ENCODE results near the gene NIP7. TPM values are rescaled to one million over a fixed set of nuclear protein-coding genes. Genes with fewer than 3 reads are reported as not detected.
"Not testable (repeated sequence)": the region's sequence is repeated elsewhere in the genome, so short reads cannot be mapped to it uniquely, and the experiment has no call there.

NIP7 gene
- 25.6 and 27.4 TPM in 2 replicates for total RNA-seq

DNA sequence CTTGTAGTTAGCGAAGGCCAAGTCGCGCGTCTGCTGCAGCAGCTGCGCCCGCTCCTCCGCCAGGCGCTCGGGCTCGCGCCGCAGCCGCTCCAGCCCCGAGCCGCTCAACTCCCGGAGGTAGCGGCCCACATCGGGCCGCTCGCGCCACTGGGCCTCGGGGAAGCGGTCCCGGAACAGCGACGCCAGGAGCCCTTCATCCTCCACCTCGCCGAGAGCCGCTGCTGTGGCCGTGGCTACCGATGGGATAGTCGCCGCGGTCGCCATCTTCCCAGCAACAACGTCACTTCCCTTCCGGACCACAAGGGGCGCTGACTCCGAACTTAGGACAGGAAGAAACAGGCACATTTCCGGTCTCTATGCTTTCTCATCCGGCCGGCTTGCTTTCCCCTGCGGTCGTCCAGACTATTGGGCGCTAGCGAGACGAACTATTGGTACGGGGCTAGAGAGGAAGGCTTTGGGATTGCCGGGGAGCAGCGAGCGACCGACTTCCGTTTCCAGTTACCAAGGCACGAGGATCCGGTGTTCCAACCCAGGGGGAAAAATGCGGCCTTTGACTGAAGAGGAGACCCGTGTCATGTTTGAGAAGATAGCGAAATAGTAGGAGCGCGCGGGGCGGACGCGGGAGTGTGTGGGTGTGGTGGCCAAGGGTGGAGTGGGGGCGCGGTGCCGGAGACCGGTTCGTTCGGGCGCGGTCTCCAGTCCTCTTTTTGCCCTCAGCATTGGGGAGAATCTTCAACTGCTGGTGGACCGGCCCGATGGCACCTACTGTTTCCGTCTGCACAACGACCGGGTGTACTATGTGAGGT, at the start of gene NIP7, which contains the start of gene COG8:
TSS of gene NIP7 (plus strand) at position 484 of the 806 bp plus-strand sequence. CDS start at position 542, 58 bp downstream.
TSS of gene COG8 (minus strand) at position 276 of the 806 bp plus-strand sequence. CDS start at position 264, 12 bp downstream.
- DNase-seq = peak; percentile 99

DNA sequence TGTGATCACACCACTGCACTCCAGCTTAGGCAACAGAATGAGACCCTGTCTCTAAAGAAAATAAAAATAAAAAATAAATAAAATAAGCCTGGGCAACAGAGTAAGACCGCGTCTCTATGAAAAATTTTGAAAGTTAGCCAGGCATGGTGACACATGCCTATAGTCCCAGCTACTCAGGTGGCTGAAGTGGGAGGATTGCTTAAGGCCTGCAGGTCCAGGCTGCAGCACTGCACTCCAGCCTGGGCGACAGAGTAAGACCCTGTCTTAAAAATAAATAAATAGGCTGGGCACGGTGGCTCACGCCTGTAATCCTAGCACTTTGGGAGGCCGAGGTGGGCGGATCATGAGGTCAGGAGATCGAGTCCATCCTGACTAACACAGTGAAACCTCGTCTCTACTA, 47.9 kb upstream of the NIP7 start:
- not testable (repeated sequence) for DNase-seq

DNA sequence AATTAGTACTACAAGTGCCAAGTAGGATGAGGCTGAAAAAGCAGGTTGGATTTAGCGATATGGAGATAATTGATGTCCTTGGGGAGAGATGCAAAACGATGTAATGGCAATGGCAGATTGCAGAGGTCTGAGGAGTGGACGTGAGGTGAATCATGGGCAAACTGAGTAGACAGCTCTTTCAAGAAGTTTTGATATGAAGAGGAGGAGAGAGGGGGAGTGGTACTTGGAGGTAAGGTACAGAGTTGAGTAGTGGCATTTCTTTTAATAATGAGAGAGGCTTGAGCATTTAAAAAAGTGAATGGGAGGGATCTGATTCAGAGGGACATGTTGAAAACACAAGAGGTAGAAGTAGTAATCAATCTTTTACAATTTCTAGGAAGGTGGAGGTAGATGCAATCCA, 46.2 kb upstream of the NIP7 start:
- no peak for DNase-seq

DNA sequence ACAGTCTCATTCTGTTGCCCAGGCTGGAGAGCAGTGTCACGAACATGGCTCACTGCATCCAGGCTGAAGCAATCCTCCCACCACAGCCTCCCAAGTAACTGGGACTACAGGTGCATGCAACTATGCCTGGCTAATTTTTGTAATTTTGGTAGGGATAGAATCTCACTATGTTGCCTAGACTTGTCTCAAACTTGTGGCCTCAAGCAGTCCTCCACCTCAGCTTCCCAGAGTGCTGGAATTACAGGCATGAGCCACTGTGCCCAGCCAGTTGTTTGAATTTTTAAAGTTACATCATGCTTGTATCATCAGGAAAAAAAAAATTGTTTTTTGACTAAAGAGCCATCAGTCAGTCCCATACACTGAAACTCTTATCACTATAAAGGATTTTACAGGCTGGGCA, 45.5 kb upstream of the NIP7 start:
- no peak for DNase-seq

DNA sequence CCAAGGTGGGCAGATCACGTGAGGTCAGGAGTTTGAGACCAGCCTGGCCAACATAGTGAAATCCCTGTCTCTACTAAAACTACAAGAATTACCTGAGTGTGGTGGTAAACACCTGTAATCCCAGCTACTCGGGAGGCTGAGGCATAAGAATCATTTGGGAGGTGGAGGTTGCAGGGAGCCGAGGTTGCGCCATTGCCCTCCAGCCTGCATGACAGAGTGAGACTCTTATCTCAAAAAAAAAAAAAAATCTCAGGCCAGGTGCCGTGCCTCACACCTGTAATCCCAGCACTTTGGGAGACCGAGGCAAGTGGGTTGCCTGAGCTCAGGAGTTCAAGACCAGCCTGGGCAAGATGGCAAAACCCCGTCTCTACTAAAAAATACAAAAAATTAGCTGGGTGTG, 42.8 kb upstream of the NIP7 start:
- not testable (repeated sequence) for DNase-seq

DNA sequence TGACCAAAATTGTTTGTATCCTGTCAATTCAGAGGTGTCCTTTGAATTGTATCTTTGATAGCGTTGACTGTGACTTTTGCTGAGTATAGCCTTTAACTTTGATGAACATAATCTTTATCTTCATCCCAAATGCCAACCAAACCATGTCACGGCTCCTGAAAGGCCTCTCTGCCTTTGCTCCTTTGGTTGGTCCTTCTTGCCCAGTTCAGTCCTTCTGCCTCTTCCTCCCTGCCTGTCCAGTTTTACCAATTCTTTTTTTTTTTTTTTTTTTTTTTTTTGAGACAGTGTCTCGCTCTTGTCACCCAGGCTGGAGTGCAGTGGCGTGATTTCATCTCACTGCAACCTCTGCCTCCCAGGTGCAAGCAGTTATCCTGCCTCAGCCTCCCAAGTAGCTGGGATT, 41.3 kb upstream of the NIP7 start:
- no peak for DNase-seq

DNA sequence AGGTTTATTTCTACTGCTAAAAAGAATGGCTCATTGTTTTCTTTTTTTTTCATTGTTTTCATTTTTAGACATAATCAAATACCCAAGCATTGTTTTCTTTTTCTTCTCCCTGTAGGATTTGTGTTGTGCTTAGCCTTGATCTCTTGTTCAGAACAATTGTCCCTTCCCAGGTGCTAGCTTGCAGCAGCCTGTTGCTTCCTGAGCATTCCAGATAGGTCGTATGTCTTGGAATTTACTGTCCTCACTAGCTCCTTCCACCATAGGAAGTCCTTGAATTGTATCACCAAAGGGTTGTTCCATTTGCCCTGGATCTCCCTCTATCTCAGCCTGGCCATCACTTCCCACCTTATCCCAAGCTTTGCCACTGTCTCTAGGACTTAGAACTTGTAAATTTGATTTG, 38.4 kb upstream of the NIP7 start:
- DNase-seq = peak; percentile 60

DNA sequence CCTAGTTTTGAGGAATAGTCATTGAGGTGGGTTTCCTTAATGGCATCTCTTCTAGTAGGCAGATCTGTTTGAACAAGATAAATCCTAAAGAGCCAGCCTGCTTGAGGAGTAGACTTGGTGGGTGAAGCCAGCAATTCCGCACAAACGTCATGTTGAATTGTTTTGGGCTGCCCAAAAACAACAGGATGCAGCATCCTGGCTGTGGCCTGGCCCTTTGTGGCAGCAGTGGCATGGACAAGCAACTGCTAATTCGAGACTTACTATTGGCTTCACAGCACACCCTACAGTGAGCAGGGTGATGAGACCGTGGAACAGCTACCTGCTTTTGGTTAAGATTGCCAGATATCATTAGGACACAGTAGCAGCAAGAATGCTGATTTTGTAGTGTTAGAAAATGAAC, 37.7 kb upstream of the NIP7 start:
- peak; percentile 36 for DNase-seq

DNA sequence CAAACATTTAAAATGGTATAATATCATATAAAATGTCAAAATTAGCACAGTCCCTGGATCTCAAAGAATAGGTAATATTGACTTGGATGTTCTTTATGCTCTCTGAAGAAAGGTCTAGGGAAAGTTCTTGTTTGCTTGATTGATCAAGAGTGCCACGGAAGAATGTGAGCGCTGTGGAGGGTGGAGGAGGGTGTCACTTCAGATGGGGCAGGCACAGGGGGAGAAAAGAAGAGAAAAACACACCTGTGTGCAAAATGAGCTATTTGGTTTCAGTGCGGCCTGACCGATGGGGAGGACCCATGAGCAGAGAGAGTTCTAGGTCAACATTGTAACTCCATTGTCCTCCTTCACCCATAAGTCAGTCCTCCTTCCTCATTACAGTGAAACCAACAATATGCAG, 37.3 kb upstream of the NIP7 start:
- DNase-seq = no peak

DNA sequence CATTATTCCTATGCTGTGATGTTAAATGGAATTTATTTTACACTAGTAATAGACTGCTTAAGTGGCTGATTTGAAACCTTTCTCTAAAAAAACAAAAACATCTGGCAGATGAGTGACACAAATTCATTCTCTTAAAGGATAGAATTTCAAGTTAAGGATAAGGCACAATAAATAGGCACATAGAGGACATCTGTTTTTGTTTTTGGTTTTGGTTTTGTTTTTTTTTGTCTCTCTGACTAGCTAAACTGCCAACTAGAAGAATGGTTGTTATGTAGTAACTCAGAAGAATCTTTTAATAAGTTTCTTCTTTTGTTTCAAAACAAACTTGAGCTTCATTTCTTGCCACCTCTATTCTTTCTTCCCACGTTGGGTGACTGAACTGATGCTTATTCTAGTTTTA, 33.5 kb upstream of the NIP7 start:
- no peak for DNase-seq

DNA sequence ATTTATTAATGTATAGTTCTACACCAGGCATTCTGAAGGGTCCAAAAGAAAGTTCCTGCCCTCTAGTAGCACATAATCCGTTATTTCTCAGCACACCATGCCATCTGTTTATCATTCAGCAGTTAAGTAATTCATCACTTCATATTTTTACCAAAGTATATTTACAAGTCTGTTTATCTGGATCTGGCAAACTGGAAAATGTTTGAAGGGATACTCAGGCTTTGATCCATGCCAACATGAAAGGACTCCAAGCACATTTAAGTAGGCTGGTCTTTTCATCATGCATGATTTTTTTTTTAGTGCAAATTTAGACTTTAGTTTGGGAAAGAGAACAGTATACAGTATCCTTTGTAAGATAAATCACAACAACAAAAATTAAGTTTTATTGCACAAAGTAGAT, 32.5 kb upstream of the NIP7 start:
- no peak for DNase-seq

DNA sequence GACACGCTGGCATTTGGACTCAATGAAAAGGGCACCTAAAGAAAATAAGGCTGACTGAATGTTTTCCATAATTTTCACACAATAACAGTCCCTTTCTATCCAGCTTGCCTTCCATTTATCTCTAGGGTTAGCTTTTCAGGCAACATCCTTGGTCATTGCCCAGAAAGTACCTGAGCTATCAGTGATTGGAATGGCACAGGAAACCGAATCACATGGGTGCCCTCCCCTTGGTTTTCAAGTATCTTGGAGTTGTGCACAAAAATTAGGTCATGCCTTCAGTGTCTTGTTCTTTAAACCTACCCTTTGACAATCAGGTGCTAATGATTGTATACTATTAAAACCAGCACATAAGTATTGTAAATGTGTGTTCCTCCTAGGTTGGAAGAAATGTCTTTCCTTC, 31.7 kb upstream of the NIP7 start:
- no peak for DNase-seq

DNA sequence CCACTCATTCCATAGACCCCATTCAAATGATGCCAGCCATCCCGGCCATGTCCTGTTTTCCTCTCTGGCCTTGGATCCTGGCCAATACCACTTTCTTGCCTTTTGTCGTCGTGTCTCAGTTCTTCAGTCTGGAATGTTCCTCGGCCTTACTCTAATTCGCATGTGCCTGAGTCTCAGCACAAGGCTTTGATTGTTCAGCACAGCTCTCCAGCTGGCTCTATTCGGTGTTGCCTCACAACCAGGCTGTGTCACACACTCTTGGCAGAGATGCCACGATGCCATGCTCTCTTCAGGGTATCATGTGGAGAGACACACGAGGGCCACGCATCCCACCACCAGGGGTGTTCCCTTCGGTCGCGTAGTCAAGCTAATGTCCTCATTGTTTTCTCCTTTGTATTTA, 30.3 kb upstream of the NIP7 start:
- DNase-seq = peak; percentile 18

DNA sequence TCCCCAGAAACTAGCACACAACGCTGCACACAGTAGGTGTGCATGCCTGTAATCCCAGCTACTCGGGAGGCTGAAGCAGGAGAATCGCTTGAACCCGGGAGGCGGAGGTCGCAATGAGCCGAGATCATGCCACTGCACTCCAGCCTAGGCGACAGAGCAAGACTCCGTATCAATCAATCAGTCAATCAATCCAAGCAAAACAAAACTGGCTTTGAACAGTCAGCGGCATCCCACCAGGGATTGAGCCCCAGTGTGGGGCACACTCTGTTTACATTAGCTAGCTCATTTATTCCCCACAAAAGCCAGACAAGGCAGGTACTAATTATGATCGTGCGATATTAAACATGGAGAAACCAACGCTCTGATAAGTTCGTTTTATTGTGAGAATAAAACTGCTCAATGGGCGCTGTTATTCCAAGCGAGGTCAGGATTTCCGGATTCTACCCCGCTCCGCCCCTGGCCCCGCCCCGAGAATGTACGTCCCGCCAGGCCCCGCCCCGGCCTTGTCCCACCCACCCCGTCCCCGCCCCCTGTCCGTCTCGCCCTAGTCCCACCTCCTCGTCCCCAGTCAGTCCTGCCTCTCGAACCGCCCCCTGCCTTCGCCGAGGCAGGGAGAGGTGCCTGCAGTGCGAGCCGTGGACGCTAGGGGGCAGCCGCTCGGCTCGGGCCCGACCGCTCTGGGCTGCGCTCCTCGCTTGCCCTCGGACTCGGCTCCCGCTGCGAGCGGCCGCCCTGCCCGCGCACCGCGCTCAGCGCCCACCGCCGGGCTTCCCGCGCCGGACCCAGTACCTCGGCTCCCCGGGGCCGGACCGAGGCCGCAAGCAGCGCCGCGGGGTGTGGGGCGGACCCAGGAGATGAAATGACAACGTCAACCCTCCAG, 28.7 kb upstream of the NIP7 start, which contains the start of gene VPS4A:
TSS of gene VPS4A (plus strand) at position 698 of the 880 bp plus-strand sequence. CDS start at position 860, 162 bp downstream.
- peak; percentile 97 for DNase-seq

DNA sequence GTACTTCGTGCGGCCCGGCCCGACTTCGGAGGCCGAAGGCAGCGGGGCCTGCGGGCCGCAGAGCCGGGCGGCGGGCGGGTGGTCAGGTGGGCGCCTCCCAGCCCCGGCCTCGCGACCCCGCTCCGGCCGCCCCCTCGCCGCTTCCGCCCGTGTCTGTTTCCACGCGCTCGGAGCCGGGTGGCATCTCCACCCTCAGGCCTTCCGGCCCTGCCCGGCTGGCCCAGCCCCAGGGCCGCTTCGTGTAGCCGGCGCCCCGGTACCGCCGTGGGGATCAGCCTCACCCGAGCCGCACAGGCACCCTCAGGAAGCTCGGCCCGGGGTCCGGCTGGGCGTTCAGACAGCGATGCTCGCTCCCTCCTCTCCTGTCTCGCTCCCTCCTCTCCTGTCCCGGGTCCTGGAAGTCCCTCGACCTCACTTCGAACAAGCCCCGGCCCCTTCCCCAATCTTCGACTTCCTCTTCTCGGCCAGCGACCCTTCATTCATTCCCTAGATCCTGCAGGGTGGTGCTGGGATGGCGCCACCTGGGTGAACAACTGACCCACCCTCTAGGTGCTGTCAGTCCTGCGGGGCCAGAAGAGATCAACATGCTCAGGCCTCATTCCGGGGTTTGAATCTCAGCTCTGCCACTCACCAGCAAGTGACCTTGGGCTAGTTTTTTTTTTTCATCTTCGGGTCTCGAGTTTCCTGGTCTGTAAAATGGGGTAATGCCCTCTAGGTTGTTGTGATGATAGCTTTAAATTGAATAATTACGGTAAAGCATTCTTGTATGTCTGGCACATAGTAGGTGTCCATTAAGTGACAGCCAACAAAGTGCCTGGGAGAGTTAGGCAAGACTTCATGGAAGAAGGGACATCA, 27.8 kb upstream of the NIP7 start:
- DNase-seq = peak; percentile 41

DNA sequence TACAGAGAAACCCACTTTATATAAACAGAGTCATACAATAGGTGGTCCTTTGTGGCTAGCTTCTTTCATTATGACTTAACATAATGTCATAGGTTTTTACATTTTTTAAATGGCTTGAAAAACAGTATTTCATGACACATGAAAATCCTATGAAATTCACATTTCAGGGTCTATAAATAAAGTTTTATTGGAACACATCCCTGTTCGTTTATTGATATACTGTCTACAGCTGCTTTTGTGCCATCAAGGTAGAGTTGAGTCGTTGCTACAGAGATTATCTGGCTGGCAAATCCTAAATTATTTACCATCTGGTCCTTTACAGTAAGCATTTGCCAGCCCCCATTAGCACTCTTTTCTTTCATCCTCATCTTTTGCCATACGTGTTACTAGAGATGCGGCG, 26.1 kb upstream of the NIP7 start:
- no peak for DNase-seq

DNA sequence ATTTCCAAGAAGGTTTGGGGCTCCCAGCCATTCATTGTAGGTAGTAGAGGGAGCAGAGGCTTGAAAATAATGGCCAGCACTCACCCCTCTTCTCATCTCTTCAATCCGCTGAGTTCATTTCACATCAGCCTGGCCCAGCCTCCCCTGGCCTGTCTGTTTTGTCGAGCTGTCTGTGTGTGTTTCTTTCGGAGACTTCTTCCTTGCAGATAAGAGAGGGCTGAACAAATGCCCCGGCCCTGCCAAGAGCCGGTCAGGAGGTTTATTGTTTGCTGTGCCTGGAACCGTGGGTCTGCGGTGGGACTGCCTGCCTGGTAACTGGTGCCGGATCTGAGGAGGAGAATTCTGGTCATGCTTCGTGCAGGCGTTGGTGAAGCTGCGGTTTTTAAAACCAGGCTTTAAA, 25.0 kb upstream of the NIP7 start:
- DNase-seq = no peak

DNA sequence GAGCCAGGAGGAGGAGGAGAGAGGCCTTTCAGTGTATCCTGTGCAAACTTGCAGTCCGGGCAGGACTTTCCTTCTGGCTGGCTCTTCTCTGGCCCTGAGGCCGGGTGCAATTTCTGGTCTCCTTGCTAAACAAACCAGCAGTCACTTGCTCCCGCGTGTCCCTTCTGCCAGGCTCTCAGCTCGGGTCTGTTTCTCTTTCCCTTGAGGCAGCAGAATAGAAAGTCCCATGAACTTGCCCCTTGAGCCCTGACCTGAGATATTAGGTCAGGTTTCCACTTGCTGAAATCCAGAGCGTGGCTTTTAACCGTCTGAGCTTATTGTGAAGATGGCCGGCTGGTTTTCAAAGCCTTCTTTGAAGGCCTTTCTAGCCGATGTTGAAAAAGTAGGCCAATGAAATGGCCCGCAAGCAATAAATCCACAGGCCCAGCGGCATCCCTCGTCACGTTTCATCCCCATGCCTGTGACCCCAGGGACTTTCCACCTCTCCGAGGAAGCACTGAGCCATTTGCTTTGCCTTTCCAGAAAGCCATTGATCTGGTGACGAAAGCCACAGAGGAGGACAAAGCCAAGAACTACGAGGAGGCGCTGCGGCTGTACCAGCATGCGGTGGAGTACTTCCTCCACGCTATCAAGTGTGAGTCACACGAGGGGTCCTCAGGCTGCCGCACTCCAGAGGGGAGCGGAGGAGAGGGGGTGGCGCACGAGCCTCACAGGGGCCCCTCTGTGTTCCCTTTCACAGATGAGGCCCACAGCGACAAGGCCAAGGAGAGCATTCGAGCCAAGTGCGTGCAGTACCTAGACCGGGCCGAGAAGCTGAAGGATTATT, 23.9 kb upstream of the NIP7 start:
- DNase-seq = no peak

DNA sequence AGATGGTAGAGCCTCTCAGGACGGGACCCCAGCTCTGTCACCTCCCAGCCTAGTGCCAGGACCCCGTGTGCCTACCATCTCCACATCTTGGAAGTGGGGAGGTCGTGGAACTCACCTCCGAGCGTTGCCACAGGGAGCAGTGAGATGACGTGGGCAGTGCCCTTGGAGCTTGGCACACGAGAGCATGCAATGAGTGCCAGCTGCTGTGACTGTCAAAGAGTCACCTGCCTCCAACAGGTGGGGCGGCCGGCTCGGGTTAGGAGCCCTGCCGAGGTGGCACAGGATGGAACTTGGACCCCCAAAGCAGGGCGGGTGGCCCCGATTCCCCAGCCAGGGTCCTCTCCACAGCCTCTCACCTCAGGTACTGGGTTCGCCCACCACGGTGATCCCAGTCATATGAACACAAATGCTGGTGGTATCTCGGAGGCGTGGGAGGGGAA, 23.0 kb upstream of the NIP7 start:
- no peak for DNase-seq

DNA sequence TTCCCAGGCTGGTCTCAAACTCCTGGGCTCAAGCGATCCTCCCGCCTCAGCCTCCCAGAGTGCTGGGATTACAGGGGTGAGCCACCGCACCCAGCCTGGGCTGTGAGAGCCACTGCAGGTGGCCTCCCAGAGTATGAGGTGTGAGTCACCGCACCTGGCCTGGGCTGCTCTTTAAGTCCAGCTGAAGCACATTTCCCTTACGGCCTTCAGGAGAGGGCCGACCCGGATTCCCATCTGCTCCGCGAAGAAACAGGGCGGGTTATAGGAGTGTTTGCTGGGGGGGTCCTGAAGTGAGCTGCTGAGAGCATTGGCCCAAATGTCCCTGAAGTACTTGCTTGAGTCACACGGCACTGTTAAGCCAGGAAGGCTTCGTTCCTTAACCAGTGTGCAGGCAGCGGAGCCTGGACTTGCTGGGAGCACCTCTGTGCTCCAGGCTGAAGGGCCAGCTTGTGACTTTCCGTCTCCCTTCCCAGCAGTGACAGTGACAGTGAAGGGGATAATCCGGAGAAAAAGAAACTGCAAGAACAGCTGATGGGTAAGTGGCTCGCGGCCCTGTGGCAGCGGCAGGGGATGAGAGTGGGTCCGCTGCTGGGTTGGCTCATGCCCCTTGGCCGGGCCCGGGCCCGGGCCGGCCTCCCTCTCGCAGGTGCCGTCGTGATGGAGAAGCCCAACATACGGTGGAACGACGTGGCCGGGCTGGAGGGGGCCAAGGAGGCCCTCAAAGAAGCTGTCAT, 21.2 kb upstream of the NIP7 start:
- no peak for DNase-seq

DNA sequence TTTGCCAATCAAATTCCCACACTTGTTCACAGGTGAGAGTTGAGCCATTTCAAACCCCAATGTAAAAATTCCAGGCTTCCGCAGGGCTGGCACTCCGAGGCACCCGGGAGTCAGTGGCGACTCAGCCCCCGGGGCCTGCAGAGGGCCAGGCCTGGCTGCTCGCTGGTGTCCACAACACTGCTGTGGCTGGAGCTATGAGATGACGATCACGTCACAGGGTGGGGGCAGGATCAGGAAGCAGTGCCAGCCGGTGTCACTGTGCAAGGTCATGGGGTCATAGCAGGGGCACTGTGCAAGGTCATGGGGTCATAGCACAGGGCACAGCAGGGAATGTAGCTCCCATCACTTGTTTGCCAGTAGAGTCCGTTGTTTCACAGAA, 20.7 kb upstream of the NIP7 start:
- no peak for DNase-seq

Measured in dermis blood vessel endothelial cell (primary cell).